H1 (cell line): ENCODE data around the gene PXDC1.

Experiments
- BRCA1 ChIP-seq: IDR thresholded peaks from 2 replicates; pipeline ENCODE4 v1.6.1; 2012; ENCODE audit warnings: low read depth, low read length, improper control_type of control experiment
- CHD7 ChIP-seq: fragments of 300-600 bp; sonication (generic); IDR thresholded peaks from 2 replicates; pipeline ENCODE4 v1.7.1; 2012; ENCODE audit warnings: low read length, moderate library complexity, mild to moderate bottlenecking, inconsistent platforms; ENCODE audit not compliant: insufficient replicate concordance
- CREB1 ChIP-seq: IDR thresholded peaks from 2 replicates; pipeline ENCODE4 v1.6.1; 2012; ENCODE audit warnings: inconsistent platforms
- CTCF ChIP-seq, 3 experiments: IDR thresholded peaks; 1 replicate in 2 of 3; 2 replicates in 1 of 3; pipeline versions ENCODE4 v1.5.1 to v1.6.1; 2011; ENCODE audit warnings: low read length in 3 of 3, mild to moderate bottlenecking in 3 of 3, inconsistent platforms in 2 of 3, low read depth in 1 of 3, moderate library complexity in 1 of 3; ENCODE audit not compliant: insufficient read depth in 1 of 3; ENCODE audit errors: control extremely low read depth in 1 of 3
- POLR2AphosphoS5 ChIP-seq: IDR thresholded peaks from 2 replicates; pipeline ENCODE4 v1.6.1; 2011; ENCODE audit warnings: low read depth, low read length
- POU5F1 ChIP-seq: IDR thresholded peaks from 2 replicates; pipeline ENCODE4 v1.6.1; 2011; ENCODE audit warnings: low read depth, mild to moderate bottlenecking, low read length, moderate library complexity
- RAD21 ChIP-seq, 2 experiments: IDR thresholded peaks in 1 of 2; conservative IDR thresholded peaks in 1 of 2; 2 replicates each; pipeline ENCODE4 v1.6.1; 2011; ENCODE audit warnings: low read depth in 2 of 2, low read length in 2 of 2, improper control_type of control experiment in 1 of 2, inconsistent platforms in 1 of 2, mild to moderate bottlenecking in 1 of 2, moderate library complexity in 1 of 2
- RFX5 ChIP-seq: IDR thresholded peaks from 2 replicates; pipeline ENCODE4 v1.6.1; 2011; ENCODE audit warnings: low read depth, low read length, improper control_type of control experiment, borderline replicate concordance
- SIX5 ChIP-seq: IDR thresholded peaks from 2 replicates; pipeline ENCODE4 v1.6.1; 2011; ENCODE audit warnings: mild to moderate bottlenecking, low read depth, low read length
- TAF1 ChIP-seq: IDR thresholded peaks from 2 replicates; pipeline ENCODE4 v1.6.1; 2011; ENCODE audit warnings: mild to moderate bottlenecking, low read depth, low read length
- YY1 ChIP-seq: IDR thresholded peaks from 2 replicates; pipeline ENCODE4 v1.6.1; 2011; ENCODE audit warnings: low read depth, mild to moderate bottlenecking, low read length

- TF ChIP-seq TAF1 = no peak
- TF ChIP-seq BRCA1 = no peak
- no peak for TF ChIP-seq RAD21 (IDR thresholded peaks at IDR 0.05 in 1 of 2, conservative IDR thresholded peaks at IDR 0.05 in 1 of 2; ENCODE audit: low read depth in 2 of 2, low read length in 2 of 2)
- TF ChIP-seq POU5F1 = no peak
- TF ChIP-seq CHD7 = no peak
- TF ChIP-seq SIX5 = no peak
- no peak for TF ChIP-seq CTCF (IDR thresholded peaks at IDR 0.05; ENCODE audit: control extremely low read depth in 1 of 3, insufficient read depth in 1 of 3, low read depth in 1 of 3, low read length in 3 of 3)
- TF ChIP-seq YY1 = no peak
- TF ChIP-seq POLR2AphosphoS5 = no peak
- no peak for TF ChIP-seq RFX5
- no peak for TF ChIP-seq CREB1
These were observed 28.3 kb downstream of the PXDC1 start for GRCh38 chr6:3723251-3723650.
